Hepatocyte (in vitro differentiated cells): ENCODE data around the gene ARHGAP35. TPM values are rescaled to one million over a fixed set of nuclear protein-coding genes. Genes with fewer than 3 reads are reported as not detected.

Experiments used
- DNase-seq: peaks from one replicate; pipeline ENCODE4 v3.0.0-alpha.2; 2016; ENCODE audit warnings: low spot score
- H2AFZ ChIP-seq: fragments of 200-600 bp; sonication (generic); 2 replicates; pipeline ENCODE4 v1.6.0; 2016; ENCODE audit warnings: antibody characterized with exemption, mild to moderate bottlenecking
- H3K27ac ChIP-seq: fragments of 200-600 bp; sonication (generic); 2 replicates; pipeline ENCODE4 v1.5.1; 2016; ENCODE audit warnings: mild to moderate bottlenecking
- H3K27me3 ChIP-seq: fragments of 200-600 bp; sonication (generic); 2 replicates; pipeline ENCODE4 v1.6.1; 2016
- H3K36me3 ChIP-seq: fragments of 200-600 bp; sonication (generic); replicated peaks from 2 replicates; pipeline ENCODE4 v1.5.1; 2016; ENCODE audit warnings: low read depth; ENCODE audit not compliant: insufficient read depth
- H3K4me1 ChIP-seq: fragments of 200-600 bp; sonication (generic); 2 replicates; pipeline ENCODE4 v1.5.1; 2016; ENCODE audit warnings: mild to moderate bottlenecking, moderate library complexity; ENCODE audit not compliant: insufficient read depth
- H3K4me2 ChIP-seq: fragments of 200-600 bp; sonication (generic); 2 replicates; pipeline ENCODE4 v1.6.0; 2016
- H3K4me3 ChIP-seq: fragments of 200-600 bp; sonication (generic); 2 replicates; pipeline ENCODE4 v1.5.1; 2016; ENCODE audit warnings: mild to moderate bottlenecking
- H3K79me2 ChIP-seq: fragments of 200-600 bp; sonication (generic); 2 replicates; pipeline ENCODE4 v1.6.0; 2017; ENCODE audit warnings: mild to moderate bottlenecking
- H3K9me2 ChIP-seq: fragments of 200-600 bp; sonication (generic); replicated peaks from 2 replicates; pipeline ENCODE4 v1.6.0; 2017; ENCODE audit warnings: mild to moderate bottlenecking; ENCODE audit not compliant: insufficient read depth
- H3K9me3 ChIP-seq: fragments of 200-600 bp; sonication (generic); 2 replicates; pipeline ENCODE4 v1.5.1; 2016; ENCODE audit warnings: low read depth, mild to moderate bottlenecking
- H4K20me1 ChIP-seq: fragments of 200-600 bp; sonication (generic); 2 replicates; pipeline ENCODE4 v1.6.0; 2016; ENCODE audit warnings: mild to moderate bottlenecking; ENCODE audit not compliant: insufficient read depth, poor library complexity, severe bottlenecking
- CTCF ChIP-seq: fragments of 200-600 bp; sonication (generic); IDR thresholded peaks from 2 replicates; pipeline ENCODE4 v1.5.1; 2016; ENCODE audit warnings: antibody characterized with exemption, mild to moderate bottlenecking; ENCODE audit not compliant: poor library complexity
- EZH2 ChIP-seq: fragments of 200-600 bp; sonication (generic); IDR thresholded peaks from 2 replicates; pipeline ENCODE4 v1.6.1; 2016; ENCODE audit warnings: antibody characterized with exemption, mild to moderate bottlenecking, borderline replicate concordance
- EZH2phosphoT487 ChIP-seq: fragments of 200-600 bp; sonication (generic); IDR thresholded peaks from one replicate; pipeline ENCODE4 v1.6.1; 2018; ENCODE audit warnings: antibody characterized with exemption, mild to moderate bottlenecking, low read depth, moderate library complexity; ENCODE audit not compliant: unreplicated experiment, severe bottlenecking
- WGBS: methylation state at CpG from one replicate; pipeline ENCODE4 v1.1.6; 2016; ENCODE audit warnings: low lambda C conversion rate; ENCODE audit errors: missing lambda C conversion rate; 5-methylcytosine and 5-hydroxymethylcytosine counted together
- polyA plus RNA-seq: library from polyadenylated mRNA; unstranded; fragments of >200 nt; fragmentation: Nextera tagmentation; extraction: Ambion mirVana; gene quantifications from 2 replicates; pipeline ENCODE4 v1.2.1, GENCODE V29; 2016
- total RNA-seq: library from RNA; depleted of rRNA; stranded (reverse); fragments of >200 nt; gene quantifications from 2 replicates; pipeline ENCODE4 v1.2.3, GENCODE V29; 2014

ARHGAP35 gene
- total and polyA plus RNA-seq, 2 experiments from 2014 or later = 18.6 to 48.1 TPM

- H3K27me3 ChIP-seq = no peaks in the 10 kb centered on the region
- 64% methylated on average over 11 of the region's 11 CpGs for WGBS
- TF ChIP-seq EZH2phosphoT487 (no peak), EZH2 (no peak), CTCF (no peak)
- H2AFZ ChIP-seq = no peak overlapping the region
- no peaks in the 10 kb centered on the region for H3K9me2 ChIP-seq
- peak overlapping the region; percentile 90 for H3K27ac ChIP-seq
- peaks cover 17% of the 10 kb centered on the region for H3K4me1 ChIP-seq
- no peaks in the 10 kb centered on the region for H3K9me3 ChIP-seq
- DNase-seq = no peak
- no peaks in the 10 kb centered on the region for H4K20me1 ChIP-seq
- H3K36me3 ChIP-seq = no peaks in the 10 kb centered on the region
- peaks cover 48% of the 10 kb centered on the region for H3K79me2 ChIP-seq
- H3K4me2 ChIP-seq = peak overlapping the region; percentile 23
- H3K4me3 ChIP-seq = no peak overlapping the region
Measured at GRCh38 chr19:46847528-46847927, 13.3 kb upstream of the ARHGAP35 start.

GRCh38 chr19:46848389-46848788 is 12.4 kb upstream of the ARHGAP35 start:
- H2AFZ ChIP-seq = no peak overlapping the region
- H3K9me2 ChIP-seq = no peaks in the 10 kb centered on the region
- no peaks in the 10 kb centered on the region for H4K20me1 ChIP-seq
- peaks cover 45% of the 10 kb centered on the region for H3K79me2 ChIP-seq
- no peaks in the 10 kb centered on the region for H3K9me3 ChIP-seq
- DNase-seq = no peak
- peaks cover 17% of the 10 kb centered on the region for H3K4me1 ChIP-seq
- TF ChIP-seq EZH2 (no peak), CTCF (no peak), EZH2phosphoT487 (no peak)
- peak overlapping the region; percentile 23 for H3K4me2 ChIP-seq
- 97% methylated on average over 2 of the region's 2 CpGs for WGBS
- no peak overlapping the region for H3K4me3 ChIP-seq
- H3K27me3 ChIP-seq = no peaks in the 10 kb centered on the region
- H3K36me3 ChIP-seq = no peaks in the 10 kb centered on the region
- peak overlapping the region; percentile 90 for H3K27ac ChIP-seq

GRCh38 chr19:46849610-46850009 is 11.2 kb upstream of the ARHGAP35 start:
- 37% methylated on average over 5 of the region's 5 CpGs for WGBS
- TF ChIP-seq CTCF (no peak), EZH2phosphoT487 (no peak), EZH2 (no peak)
- Histone ChIP-seq H3K4me1 (peaks cover 17% of the 10 kb centered on the region), H3K27me3 (no peaks in the 10 kb centered on the region), H3K79me2 (peaks cover 38% of the 10 kb centered on the region), H3K36me3 (no peaks in the 10 kb centered on the region), H2AFZ (no peak overlapping the region), H3K4me2 (peak overlapping the region; percentile 83), H3K27ac (peak overlapping the region; percentile 90), H3K4me3 (peak overlapping the region; percentile 66), H4K20me1 (no peaks in the 10 kb centered on the region), H3K9me3 (no peaks in the 10 kb centered on the region), H3K9me2 (no peaks in the 10 kb centered on the region)
- no peak for DNase-seq
